GM19463 (cell line): ENCODE data around the gene MRPS34.
"Not testable (repeated sequence)": the region's sequence is repeated elsewhere in the genome, so short reads cannot be mapped to it uniquely, and the experiment has no call there.

Experiments used
- ATAC-seq: cut with Tn5 transposase; IDR thresholded peaks from one replicate; pipeline ENCODE4 v1.9.1; 2021; ENCODE audit warnings: mild to moderate bottlenecking, moderate library complexity; ENCODE audit not compliant: unreplicated experiment

The MRPS34 gene

DNA sequence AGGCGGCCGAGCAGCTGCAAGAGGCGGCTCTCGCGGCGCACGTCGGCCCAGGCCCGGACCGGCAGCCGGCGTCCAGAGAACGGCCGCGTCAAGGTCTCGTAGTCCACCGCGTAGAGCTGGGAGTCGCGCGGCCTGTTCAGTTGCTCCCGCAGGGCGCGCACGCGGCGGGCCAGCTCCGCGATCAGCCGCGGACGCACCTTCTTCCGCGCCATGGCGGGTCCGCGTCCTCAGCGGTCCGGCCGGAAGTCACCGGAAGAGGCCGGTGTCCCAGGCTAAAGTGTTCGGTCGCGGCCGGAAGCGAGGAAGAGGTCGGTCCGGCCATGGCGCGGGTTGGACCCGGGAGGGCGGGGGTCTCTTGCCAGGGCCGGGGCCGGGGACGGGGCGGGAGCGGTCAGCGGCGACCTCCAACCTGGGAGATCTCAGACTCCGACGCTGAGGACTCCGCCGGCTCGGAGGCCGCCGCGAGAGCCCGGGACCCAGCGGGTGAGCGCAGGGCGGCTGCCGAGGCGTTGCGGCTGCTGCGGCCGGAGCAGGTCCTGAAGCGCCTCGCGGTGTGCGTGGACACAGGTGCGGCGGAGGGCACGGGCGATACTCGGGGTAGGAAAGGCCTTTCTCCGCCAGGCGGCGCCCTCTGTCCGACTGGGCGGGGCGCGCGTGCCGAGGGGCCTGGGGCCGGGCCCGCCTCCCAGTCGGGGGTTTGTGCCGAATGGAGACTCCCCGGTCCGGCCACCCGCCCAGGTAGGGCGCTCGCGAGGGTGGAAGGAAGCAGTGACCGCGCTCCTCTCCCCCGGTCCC lies at the start of gene MRPS34:
Gene MRPS34 (minus strand): TSS at position 227 of the 795 bp plus-strand sequence. CDS start 15 bp downstream, at position 212.
- ATAC-seq, result peak; percentile 46

DNA sequence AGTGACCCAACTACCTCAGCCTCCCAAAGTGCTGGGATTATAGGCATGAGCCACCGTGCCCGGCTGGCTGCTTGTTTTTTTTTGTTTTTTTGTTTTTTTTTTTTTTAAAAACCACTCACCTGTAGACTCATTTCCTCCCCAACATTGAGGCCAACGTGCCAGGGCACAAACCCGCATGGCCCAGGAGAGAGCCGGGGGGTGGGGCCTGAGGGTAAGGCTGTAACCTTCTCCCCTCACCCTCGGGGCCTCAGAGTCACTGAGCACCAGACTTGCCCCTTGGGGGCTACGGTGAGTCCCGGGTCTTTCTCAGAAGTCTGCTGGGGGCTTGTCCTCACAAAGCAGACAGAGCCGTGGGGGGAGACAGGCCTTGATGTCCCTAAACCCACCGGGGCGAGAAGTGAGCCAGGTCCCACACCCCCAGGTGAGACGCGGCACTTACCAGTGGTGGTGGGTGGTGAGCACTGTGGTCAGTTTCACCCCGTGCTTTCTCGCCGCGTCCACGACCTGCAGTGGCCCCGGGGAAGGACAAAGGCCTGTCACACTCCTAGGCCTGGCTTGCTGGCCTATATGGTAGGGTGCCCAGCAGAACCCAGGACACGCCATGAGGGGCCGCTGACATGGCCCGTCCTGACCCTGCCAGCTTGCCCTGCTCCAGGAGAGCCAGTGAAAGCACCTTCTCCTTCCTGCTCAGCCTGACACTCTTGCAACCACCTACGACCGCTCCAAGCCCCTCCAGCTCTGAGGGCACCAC lies 49.1 kb upstream of the MRPS34 start:
- ATAC-seq, result no peak

- no peak for ATAC-seq
These were observed 48.0 kb upstream of the MRPS34 start for GRCh38 chr16:1820946-1821290.

- ATAC-seq, result no peak
These were observed 47.4 kb upstream of the MRPS34 start for GRCh38 chr16:1820096-1820945.

DNA sequence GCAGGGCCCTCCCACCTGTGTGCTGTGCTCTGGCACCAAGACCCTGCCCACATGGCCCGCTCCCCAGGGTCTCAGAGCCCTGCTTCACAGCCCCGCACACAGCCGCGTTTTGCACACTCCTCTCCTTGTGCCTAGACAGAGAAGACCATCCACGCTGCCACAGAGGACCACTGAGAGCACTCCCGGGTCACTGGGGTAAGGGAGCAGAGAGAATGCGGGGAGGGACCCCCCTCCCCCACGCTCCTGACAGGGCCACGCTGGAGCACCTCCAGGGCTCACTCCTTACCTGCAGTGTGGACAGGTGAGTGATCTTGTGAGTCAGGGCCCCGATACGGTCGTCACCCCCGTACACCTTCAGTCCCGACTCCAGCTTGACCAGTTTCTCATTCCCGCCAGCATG lies 46.7 kb upstream of the MRPS34 start:
- ATAC-seq, result no peak

DNA sequence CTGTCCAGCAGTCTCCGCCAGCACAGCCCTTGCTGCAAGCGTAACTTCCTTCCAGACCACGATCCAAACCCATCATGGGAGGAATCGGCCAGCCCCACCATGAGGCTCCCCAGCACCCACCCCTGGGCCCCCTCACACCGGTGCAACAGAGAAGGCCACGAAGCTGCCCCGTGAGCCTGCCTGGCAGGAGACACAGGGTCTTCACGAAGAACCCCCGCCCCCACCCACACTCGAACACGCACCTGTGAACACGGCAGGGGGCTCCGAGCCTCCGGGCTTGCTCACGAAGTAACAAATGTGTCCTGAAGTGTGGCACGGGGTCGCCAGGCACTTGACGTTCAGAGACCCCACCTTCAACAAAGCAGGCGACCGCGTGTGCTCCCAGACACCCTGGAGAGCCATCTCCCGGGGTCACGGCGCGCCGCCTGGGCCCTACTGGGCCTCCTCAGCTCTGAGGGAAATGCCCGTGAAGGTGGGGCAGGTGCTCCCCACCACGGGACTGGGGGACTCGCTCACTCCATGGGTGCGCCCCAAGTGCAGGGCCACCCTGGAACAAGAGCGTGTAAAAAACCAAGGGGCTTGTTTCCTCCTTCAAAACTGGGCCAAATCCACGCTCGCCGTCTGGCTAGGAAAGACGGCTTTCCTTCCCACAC lies 46.1 kb upstream of the MRPS34 start:
- ATAC-seq, result no peak

GRCh38 chr16:1818204-1818872 lies 45.4 kb upstream of the MRPS34 start:
- no peak for ATAC-seq

- no peak for ATAC-seq
These were observed 44.8 kb upstream of the MRPS34 start for GRCh38 chr16:1817716-1818115.

- no peak for ATAC-seq
These were observed 44.3 kb upstream of the MRPS34 start for GRCh38 chr16:1817276-1817589.

- no peak for ATAC-seq
These were observed 43.7 kb upstream of the MRPS34 start for GRCh38 chr16:1816396-1817275.

GRCh38 chr16:1815461-1815860 lies 42.5 kb upstream of the MRPS34 start:
- no peak for ATAC-seq

DNA sequence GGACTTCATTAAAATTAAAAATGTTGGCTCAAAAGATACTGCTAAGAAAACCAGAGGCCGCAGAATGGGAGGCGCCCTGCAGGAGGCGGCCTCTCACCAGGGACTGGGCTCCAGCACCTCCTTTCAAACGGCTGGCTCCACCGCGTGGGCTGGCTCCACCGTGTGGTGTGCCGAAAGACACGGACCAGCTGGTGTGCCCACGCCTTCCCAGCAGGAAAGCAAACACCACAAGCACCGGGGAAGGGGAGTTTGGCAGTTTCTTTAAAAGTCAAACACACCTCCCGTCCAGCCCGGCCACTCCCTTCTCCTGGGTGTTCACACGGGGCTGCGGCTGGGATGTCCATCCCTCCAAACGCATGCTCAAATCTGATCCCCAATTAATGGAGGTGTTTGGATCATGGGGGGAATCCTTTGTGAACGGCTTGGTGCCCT lies 39.8 kb upstream of the MRPS34 start:
- ATAC-seq, result no peak

DNA sequence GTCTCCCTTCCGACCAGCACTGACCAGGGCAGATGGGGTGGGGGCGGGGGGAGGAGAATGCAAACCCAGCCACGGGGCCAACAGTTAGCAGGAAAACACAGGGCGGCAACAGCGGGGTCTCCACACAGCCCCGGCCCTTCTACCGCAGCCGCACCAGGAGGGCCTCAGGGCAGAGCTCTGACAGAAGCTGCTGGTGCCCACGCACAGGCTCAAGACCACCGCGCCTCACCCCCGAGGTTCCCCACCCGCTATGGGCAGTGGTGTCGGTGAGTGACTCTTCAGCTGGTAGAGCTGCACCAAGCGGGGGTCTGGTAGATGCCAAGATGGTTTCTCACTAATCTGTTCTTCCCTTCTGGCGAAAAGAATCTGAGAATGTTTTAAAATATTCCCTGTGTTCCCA lies 37.6 kb upstream of the MRPS34 start:
- no peak for ATAC-seq

DNA sequence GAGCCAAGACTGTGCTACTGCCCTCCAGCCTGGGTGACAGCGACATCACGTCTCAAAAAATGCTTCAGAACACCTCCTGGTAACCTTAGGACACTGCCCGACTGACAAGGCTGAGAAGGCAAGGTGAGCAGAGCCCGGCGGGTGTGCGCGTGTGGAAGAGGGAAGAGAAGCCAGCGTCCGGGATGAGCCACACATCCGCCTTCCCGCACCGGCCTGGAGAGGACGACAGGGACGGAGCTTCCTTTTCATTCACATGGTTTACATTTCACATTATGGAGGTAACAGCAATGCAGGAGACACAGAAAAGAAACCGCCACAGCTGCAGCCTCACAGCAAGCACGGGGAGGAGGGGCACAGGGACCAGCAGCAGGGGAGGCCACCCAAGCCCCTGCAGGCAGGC lies 37.2 kb upstream of the MRPS34 start:
- no peak for ATAC-seq

DNA sequence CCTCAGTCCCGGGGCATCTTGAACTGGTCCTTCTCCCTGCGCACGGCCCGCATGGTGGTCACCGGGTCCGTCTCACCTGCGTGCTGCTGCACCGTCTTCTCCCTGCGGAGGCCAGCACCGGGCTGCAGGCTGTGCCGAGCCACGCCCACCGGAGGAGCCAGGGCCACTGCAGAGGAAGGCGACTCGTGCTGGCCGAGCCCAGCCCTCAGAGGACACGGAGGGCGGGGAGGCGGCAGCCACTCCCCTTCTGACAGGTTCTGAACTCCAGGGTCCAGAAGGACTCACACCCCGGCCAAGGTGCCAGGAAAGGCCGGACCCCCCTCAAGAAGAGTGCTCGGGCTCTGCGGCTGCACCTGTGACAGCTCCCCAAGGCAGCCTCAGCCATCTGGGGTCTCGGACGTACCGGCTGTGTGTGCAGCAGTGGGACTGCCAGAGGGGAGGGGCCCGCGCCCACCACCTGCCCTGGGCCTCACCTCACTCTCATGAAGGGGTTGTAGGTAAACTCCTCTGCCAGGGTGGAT lies 36.4 kb upstream of the MRPS34 start:
- ATAC-seq, result no peak

DNA sequence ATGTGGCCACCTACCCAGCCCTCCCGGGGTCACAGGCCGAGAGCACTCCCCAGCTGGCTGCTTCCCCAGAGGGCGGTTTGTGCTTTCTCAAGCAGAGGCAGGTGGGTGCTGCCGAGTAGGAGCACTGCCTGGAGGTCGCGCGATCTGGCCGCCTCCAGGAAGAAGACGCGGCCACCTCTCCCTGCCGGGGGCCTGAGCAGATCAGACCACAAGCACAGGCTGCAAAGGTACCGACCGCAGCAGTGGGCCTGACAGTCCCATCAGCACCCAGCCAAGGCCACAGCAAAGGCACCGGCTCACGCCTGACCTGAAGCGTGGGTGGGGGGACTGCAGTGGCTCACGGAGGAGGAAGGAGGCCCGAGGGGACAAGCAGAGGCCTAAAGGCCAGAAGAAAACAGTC lies 35.8 kb upstream of the MRPS34 start:
- ATAC-seq, result no peak

- no peak for ATAC-seq
These were observed 34.7 kb upstream of the MRPS34 start for GRCh38 chr16:1807626-1808025.

GRCh38 chr16:1800701-1801100 lies 27.8 kb upstream of the MRPS34 start:
- ATAC-seq, result no peak

DNA sequence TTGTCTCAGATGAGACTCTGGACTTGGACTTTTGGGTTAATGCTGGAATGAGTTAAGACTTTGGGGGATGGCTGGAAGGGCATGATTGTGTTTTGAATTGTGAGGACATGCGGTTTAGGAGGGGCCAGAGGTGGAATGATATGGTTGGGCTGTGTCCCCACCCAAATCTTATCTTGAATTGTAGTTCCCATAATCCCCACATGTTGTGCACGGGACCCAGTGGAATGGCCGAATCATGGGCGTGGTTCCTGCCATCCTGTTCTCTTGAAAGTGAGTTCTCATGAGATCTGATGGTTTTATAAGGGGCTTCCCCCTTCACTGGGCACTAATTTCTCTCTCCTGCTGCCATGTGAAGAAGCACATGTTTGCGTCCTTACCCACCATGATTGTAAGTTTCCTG lies 26.3 kb upstream of the MRPS34 start:
- not testable (repeated sequence) for ATAC-seq
